SJCRH30 (cell line): ENCODE measurements around the gene PAAF1. TPM values are rescaled to one million over a fixed set of nuclear protein-coding genes. Genes with fewer than 3 reads are reported as not detected.
"Not testable (repeated sequence)": the region's sequence is repeated elsewhere in the genome, so short reads cannot be mapped to it uniquely, and the experiment has no call there.

Experiments used
- DNase-seq, 2 experiments: peaks; one replicate each; pipeline ENCODE4 v3.0.0-alpha.2; 2015 to 2020
- H3K27ac ChIP-seq: fragments of 250-450 bp; sonication (Bioruptor Pico); 2 replicates; pipeline ENCODE4 v1.5.1; 2020; ENCODE audit warnings: mild to moderate bottlenecking, moderate library complexity
- H3K27me3 ChIP-seq: fragments of 250-450 bp; sonication (Bioruptor Pico); 2 replicates; pipeline ENCODE4 v1.5.1; 2020; ENCODE audit warnings: mild to moderate bottlenecking, moderate library complexity
- H3K36me3 ChIP-seq: fragments of 250-450 bp; sonication (Bioruptor Pico); 2 replicates; pipeline ENCODE4 v1.5.1; 2020; ENCODE audit warnings: mild to moderate bottlenecking, moderate library complexity
- H3K4me1 ChIP-seq: fragments of 250-450 bp; sonication (Bioruptor Pico); 2 replicates; pipeline ENCODE4 v1.5.1; 2020; ENCODE audit warnings: mild to moderate bottlenecking, moderate library complexity
- H3K4me3 ChIP-seq: fragments of 250-450 bp; sonication (Bioruptor Pico); 2 replicates; pipeline ENCODE4 v1.5.1; 2020; ENCODE audit warnings: mild to moderate bottlenecking, moderate library complexity
- H3K9me3 ChIP-seq: fragments of 250-450 bp; sonication (Bioruptor Pico); replicated peaks from 2 replicates; pipeline ENCODE4 v1.5.1; 2020; ENCODE audit warnings: mild to moderate bottlenecking, moderate library complexity
- total RNA-seq: library from RNA; depleted of rRNA; stranded (reverse); fragments of >200 nt; shearing (Covaris generic); gene quantifications from 2 replicates; pipeline ENCODE4 v1.2.3, GENCODE V29; 2014

The PAAF1 gene
- total RNA-seq, 1 experiment from 2014 or later: 12.2 TPM

- H3K4me1 ChIP-seq: no peaks in the 10 kb centered on the region
- H3K9me3 ChIP-seq: no peaks in the 10 kb centered on the region
- no peaks in the 10 kb centered on the region for H3K27me3 ChIP-seq
- no peak for DNase-seq
- H3K27ac ChIP-seq: no peak overlapping the region
- peaks cover 7% of the 10 kb centered on the region for H3K36me3 ChIP-seq
- no peak overlapping the region for H3K4me3 ChIP-seq
Measured at GRCh38 chr11:73912026-73912425, 35.2 kb downstream of the PAAF1 start.

- DNase-seq: no peak
- H3K27me3 ChIP-seq: no peaks in the 10 kb centered on the region
- no peak overlapping the region for H3K27ac ChIP-seq
- H3K9me3 ChIP-seq: no peaks in the 10 kb centered on the region
- peaks cover 12% of the 10 kb centered on the region for H3K36me3 ChIP-seq
- no peak overlapping the region for H3K4me3 ChIP-seq
- H3K4me1 ChIP-seq: no peaks in the 10 kb centered on the region
Measured at GRCh38 chr11:73913472-73913871, 36.7 kb downstream of the PAAF1 start.

GRCh38 chr11:73914284-73914683, 37.5 kb downstream of the PAAF1 start:
- H3K4me1 ChIP-seq: no peaks in the 10 kb centered on the region
- H3K4me3 ChIP-seq: no peak overlapping the region
- no peak overlapping the region for H3K27ac ChIP-seq
- peaks cover 14% of the 10 kb centered on the region for H3K36me3 ChIP-seq
- H3K9me3 ChIP-seq: no peaks in the 10 kb centered on the region
- H3K27me3 ChIP-seq: no peaks in the 10 kb centered on the region
- no peak for DNase-seq

- DNase-seq: no peak
- Histone ChIP-seq H3K36me3 (peaks cover 14% of the 10 kb centered on the region), H3K4me3 (no peak overlapping the region), H3K4me1 (no peaks in the 10 kb centered on the region), H3K9me3 (no peaks in the 10 kb centered on the region), H3K27ac (no peak overlapping the region), H3K27me3 (no peaks in the 10 kb centered on the region)
Measured at GRCh38 chr11:73916435-73916834, 39.6 kb downstream of the PAAF1 start.

- no peak overlapping the region for H3K27ac ChIP-seq
- no peaks in the 10 kb centered on the region for H3K4me1 ChIP-seq
- no peaks in the 10 kb centered on the region for H3K27me3 ChIP-seq
- DNase-seq: no peak
- no peaks in the 10 kb centered on the region for H3K9me3 ChIP-seq
- no peak overlapping the region for H3K4me3 ChIP-seq
- H3K36me3 ChIP-seq: peaks cover 10% of the 10 kb centered on the region
Measured at GRCh38 chr11:73921180-73921579, 44.4 kb downstream of the PAAF1 start.

- H3K27ac ChIP-seq: no peak overlapping the region
- H3K4me3 ChIP-seq: no peak overlapping the region
- H3K9me3 ChIP-seq: no peaks in the 10 kb centered on the region
- no peaks in the 10 kb centered on the region for H3K27me3 ChIP-seq
- no peaks in the 10 kb centered on the region for H3K4me1 ChIP-seq
- no peak for DNase-seq
- peaks cover 12% of the 10 kb centered on the region; the same call in 1 of the 2 replicates for H3K36me3 ChIP-seq
Measured at GRCh38 chr11:73929388-73929787, 52.6 kb downstream of the PAAF1 start.

GRCh38 chr11:73931039-73931645, 54.3 kb downstream of the PAAF1 start:
- Histone ChIP-seq H3K36me3 (peaks cover 12% of the 10 kb centered on the region; the same call in 1 of the 2 replicates), H3K4me1 (no peaks in the 10 kb centered on the region)
- DNase-seq: peak; percentile 60 to 80

GRCh38 chr11:73931951-73932350, 55.2 kb downstream of the PAAF1 start:
- Histone ChIP-seq H3K27ac (no peak overlapping the region), H3K4me3 (no peak overlapping the region), H3K27me3 (no peaks in the 10 kb centered on the region), H3K4me1 (no peaks in the 10 kb centered on the region), H3K36me3 (peaks cover 12% of the 10 kb centered on the region; the same call in 1 of the 2 replicates), H3K9me3 (0 out of 2 replicates have a peak, but pooled peaks cover 3% of the 10 kb centered on the region)
- no peak for DNase-seq

More at GRCh38 chr11:73931039-73931645, 54.3 kb downstream of the PAAF1 start:
- Histone ChIP-seq H3K9me3 (0 out of 2 replicates have a peak, but pooled peaks cover 3% of the 10 kb centered on the region), H3K27ac (no peak overlapping the region), H3K4me3 (no peak overlapping the region), H3K27me3 (no peaks in the 10 kb centered on the region)

- peaks cover 10% of the 10 kb centered on the region; the same call in 1 of the 2 replicates for H3K36me3 ChIP-seq
- DNase-seq: no peak
- 0 out of 2 replicates have a peak, but pooled peaks cover 3% of the 10 kb centered on the region for H3K9me3 ChIP-seq
Measured at GRCh38 chr11:73932781-73933180, 56.0 kb downstream of the PAAF1 start.

GRCh38 chr11:73936047-73936446, 59.2 kb downstream of the PAAF1 start:
- not testable (repeated sequence) for H3K36me3 ChIP-seq, H3K4me3 ChIP-seq, H3K27me3 ChIP-seq, DNase-seq, H3K27ac ChIP-seq, H3K9me3 ChIP-seq, H3K4me1 ChIP-seq

More at GRCh38 chr11:73932781-73933180, 56.0 kb downstream of the PAAF1 start:
- H3K27me3 ChIP-seq: no peaks in the 10 kb centered on the region
- no peak overlapping the region for H3K4me3 ChIP-seq
- H3K4me1 ChIP-seq: no peaks in the 10 kb centered on the region
- H3K27ac ChIP-seq: no peak overlapping the region

GRCh38 chr11:73939096-73939495, 62.3 kb downstream of the PAAF1 start:
- Histone ChIP-seq H3K27me3 (no peaks in the 10 kb centered on the region), H3K4me1 (peaks cover 2% of the 10 kb centered on the region; the same call in 1 of the 2 replicates), H3K27ac (no peak overlapping the region), H3K4me3 (no peak overlapping the region), H3K9me3 (peaks cover 10% of the 10 kb centered on the region; the same call in 1 of the 2 replicates), H3K36me3 (no peaks in the 10 kb centered on the region)
- DNase-seq: no peak

- H3K36me3 ChIP-seq: no peaks in the 10 kb centered on the region
- H3K9me3 ChIP-seq: peaks cover 7% of the 10 kb centered on the region
- H3K27me3 ChIP-seq: no peaks in the 10 kb centered on the region
- peaks cover 2% of the 10 kb centered on the region; the same call in 1 of the 2 replicates for H3K4me1 ChIP-seq
- H3K4me3 ChIP-seq: no peak overlapping the region
- H3K27ac ChIP-seq: no peak overlapping the region
- no peak for DNase-seq
Measured at GRCh38 chr11:73940801-73941570, 64.2 kb downstream of the PAAF1 start.

GRCh38 chr11:73942010-73942409, 65.2 kb downstream of the PAAF1 start:
- Histone ChIP-seq H3K27me3 (no peaks in the 10 kb centered on the region), H3K27ac (no peak overlapping the region), H3K36me3 (no peaks in the 10 kb centered on the region), H3K4me1 (peaks cover 2% of the 10 kb centered on the region; the same call in 1 of the 2 replicates), H3K9me3 (peaks cover 7% of the 10 kb centered on the region), H3K4me3 (no peak overlapping the region)
- peak in 1 of 2 experiments; percentile 44 for DNase-seq

- H3K36me3 ChIP-seq: no peaks in the 10 kb centered on the region
- H3K9me3 ChIP-seq: peaks cover 7% of the 10 kb centered on the region
- H3K27ac ChIP-seq: no peak overlapping the region
- H3K4me1 ChIP-seq: peaks cover 2% of the 10 kb centered on the region; the same call in 1 of the 2 replicates
- DNase-seq: no peak
- H3K4me3 ChIP-seq: no peak overlapping the region
- H3K27me3 ChIP-seq: no peaks in the 10 kb centered on the region
Measured at GRCh38 chr11:73944085-73944484, 67.3 kb downstream of the PAAF1 start.

- H3K36me3 ChIP-seq: no peaks in the 10 kb centered on the region
- no peak for DNase-seq
- H3K9me3 ChIP-seq: peaks cover 7% of the 10 kb centered on the region
- no peak overlapping the region for H3K27ac ChIP-seq
- no peaks in the 10 kb centered on the region for H3K27me3 ChIP-seq
- no peak overlapping the region for H3K4me3 ChIP-seq
- peaks cover 2% of the 10 kb centered on the region; the same call in 1 of the 2 replicates for H3K4me1 ChIP-seq
Measured at GRCh38 chr11:73944901-73945300, 68.1 kb downstream of the PAAF1 start.
